ENCODE results near the gene GATA6.
"Not testable (repeated sequence)": the region's sequence is repeated elsewhere in the genome, so short reads cannot be mapped to it uniquely, and the experiment has no call there.

The GATA6 gene

GRCh38 chr18:22204996-22205395 lies 35.6 kb downstream of the GATA6 start:
- DNase-seq (ENCODE audit: low spot score): no peak

DNA sequence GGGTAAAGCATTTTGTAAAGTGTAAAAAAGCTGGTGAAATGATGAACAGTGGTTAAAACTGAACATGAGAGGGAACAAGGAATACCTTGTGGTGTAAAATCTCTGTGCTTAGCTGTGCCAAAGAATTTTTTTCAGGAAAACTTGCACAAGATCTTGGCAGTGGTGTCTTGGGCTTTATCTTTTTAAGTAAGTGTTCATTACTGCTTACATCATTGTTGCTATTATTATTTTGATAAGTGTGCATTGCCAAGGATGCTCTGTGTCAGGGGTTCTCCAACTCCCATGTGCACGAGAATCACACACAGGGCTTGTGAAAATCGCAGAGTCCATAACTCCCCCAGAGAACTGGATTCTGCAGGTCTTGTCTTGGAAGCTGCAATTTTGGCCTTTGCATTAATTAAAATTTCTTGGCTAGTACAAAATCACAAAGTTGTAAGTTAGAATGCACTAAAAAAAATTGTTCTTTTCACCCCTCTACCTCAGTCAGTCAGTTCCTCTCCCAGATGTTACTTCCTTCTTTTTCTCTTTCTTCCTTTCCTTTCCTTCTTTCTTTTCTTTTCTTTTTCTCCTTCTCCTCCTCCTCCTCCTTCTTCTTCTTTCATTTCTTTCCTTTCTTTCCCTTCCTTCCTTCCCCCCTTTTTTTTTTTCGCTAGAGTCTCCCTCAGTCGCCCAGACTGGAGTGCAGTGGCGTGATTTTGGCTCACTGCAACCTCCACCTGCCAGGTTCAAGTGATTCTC lies 37.8 kb downstream of the GATA6 start:
- no peak for DNase-seq (ENCODE audit: low spot score)

GRCh38 chr18:22210311-22210754 lies 40.9 kb downstream of the GATA6 start:
- DNase-seq (ENCODE audit: low spot score): peak; percentile 94

- DNase-seq (ENCODE audit: low spot score): no peak
Observed at GRCh38 chr18:22211657-22212056, 42.3 kb downstream of the GATA6 start.

GRCh38 chr18:22213333-22213973 lies 44.1 kb downstream of the GATA6 start:
- DNase-seq (ENCODE audit: low spot score): peak; percentile 91

GRCh38 chr18:22214731-22215528 lies 45.5 kb downstream of the GATA6 start:
- peak; percentile 58 for DNase-seq (ENCODE audit: low spot score)

DNA sequence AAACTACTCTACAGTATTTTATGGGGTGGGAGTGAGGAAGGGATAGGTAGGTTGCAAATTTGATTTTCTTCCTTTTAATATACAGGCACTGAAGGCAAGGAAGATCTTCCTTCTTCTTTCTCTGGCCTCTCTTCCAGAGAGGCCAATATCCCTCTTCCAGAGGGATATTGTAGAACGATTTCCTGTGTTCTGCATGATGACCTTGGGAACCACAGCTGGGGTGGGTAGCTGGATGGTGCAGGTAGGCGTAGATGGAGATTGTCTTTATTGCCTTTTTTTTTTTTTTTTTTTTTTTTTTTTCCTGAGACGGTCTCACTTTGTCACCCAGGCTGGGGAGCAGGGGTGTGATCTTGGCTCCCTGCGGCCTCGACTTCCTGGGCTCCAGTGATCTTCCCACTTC lies 49.4 kb downstream of the GATA6 start:
- DNase-seq (ENCODE audit: low spot score): no peak

GRCh38 chr18:22219568-22220355 lies 50.4 kb downstream of the GATA6 start:
- DNase-seq (ENCODE audit: low spot score): no peak

GRCh38 chr18:22220585-22220984 lies 51.2 kb downstream of the GATA6 start:
- DNase-seq (ENCODE audit: low spot score): not testable (repeated sequence)

- no peak for DNase-seq (ENCODE audit: low spot score)
Observed at GRCh38 chr18:22221350-22221749, 52.0 kb downstream of the GATA6 start.

- peak; percentile 96 for DNase-seq (ENCODE audit: low spot score)
Observed at GRCh38 chr18:22223254-22223964, 54.0 kb downstream of the GATA6 start.

DNA sequence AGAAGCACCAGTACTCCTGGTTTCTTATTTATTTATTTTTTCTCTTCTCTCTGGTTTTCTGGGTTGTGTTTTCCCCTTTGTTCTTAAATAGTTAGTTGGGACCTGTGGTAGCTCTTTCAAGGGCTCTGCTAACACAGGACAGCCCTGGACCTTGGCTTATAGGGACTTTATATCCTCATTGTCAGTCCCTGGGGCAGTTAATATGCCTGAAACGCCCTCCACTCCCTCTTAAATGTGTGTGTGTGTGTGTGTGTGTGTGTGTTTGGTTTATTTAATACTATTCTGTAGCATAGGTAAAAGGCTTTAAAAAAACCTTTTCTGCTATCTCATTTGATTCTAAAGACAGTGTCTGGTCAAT lies 54.6 kb downstream of the GATA6 start:
- no peak for DNase-seq (ENCODE audit: low spot score)

- DNase-seq (ENCODE audit: low spot score): no peak
Observed at GRCh38 chr18:22224339-22224738, 55.0 kb downstream of the GATA6 start.

- DNase-seq (ENCODE audit: low spot score): no peak
Observed at GRCh38 chr18:22226801-22227200, 57.4 kb downstream of the GATA6 start.

- DNase-seq (ENCODE audit: low spot score): peak; percentile 28
Observed at GRCh38 chr18:22228976-22229375, 59.6 kb downstream of the GATA6 start.

DNA sequence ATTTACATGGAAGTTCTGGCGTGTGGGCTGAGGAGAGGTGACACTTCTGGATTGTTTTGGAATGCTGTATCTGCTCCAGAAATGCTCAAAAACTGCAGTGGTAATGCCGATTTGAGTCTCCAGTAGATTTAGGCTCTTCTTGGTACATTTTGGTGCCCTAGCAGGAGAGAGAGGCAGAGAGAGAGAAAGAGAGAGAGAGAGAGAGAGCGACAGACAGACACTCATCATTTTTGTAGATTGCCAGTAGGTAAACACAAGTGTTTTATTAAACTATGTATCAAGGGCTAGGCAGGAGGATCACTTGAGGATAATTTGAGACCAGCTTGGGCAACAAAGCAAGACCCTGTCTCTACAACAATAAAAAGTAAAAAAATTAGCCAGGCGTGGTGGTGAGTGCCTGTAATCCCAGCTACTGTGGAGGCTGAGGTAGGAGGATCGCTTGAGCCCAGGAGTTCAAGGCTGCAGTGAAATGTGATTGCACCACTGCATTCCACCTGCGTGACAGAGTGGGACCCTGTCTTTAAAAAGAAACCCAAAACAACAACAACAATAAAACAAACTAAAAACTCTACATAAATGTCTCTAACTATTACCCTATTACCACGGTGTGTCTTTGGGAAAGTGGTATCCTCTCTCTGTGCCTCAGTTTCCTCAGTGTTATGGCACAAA lies 60.2 kb downstream of the GATA6 start:
- no peak for DNase-seq (ENCODE audit: low spot score)

DNA sequence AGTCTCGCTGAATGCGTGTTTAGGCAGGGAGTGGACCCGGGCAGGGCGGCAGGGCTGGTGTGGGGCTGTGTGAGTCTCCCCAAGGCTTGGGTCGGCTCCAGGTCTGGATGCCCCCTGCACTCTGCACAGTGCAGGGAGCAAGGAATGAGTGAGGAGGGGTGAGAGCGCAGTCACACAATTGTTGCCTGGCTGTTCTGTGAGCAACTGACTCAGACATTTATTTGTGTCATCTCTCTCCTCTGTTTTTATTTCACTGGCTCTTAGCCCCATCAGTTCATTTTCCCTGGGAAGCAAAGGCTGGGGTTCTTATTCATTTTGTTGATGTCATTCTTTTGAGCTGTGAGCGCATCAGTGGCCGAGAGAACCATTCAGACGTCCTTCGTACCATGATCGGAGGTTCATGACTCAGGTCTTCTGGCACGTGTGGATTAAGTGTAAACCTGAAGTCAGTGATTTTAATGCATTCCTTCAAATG lies 61.1 kb downstream of the GATA6 start:
- peak; percentile 87 for DNase-seq (ENCODE audit: low spot score)

DNA sequence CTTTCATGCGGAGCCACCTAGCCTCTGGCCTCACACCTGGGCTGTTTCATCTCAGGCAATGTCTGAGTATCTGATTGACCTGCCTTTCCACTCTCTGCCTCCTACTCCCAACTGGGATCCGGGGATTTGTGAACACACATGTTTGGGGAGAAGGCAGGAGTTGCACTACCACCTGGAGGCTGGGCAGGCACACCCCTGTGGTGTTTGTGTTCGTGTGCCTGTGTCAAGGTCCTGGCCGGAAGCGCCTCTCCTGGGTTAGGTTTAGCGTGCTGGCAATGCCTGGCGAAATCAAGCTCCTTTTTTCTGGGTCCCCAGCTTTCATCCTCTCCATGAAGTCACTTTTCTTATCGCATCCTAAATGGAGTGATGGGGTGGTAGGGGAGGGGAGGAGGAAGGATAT lies 63.9 kb downstream of the GATA6 start:
- DNase-seq (ENCODE audit: low spot score): no peak

GRCh38 chr18:22238036-22238435 lies 68.6 kb downstream of the GATA6 start:
- DNase-seq (ENCODE audit: low spot score): no peak

DNA sequence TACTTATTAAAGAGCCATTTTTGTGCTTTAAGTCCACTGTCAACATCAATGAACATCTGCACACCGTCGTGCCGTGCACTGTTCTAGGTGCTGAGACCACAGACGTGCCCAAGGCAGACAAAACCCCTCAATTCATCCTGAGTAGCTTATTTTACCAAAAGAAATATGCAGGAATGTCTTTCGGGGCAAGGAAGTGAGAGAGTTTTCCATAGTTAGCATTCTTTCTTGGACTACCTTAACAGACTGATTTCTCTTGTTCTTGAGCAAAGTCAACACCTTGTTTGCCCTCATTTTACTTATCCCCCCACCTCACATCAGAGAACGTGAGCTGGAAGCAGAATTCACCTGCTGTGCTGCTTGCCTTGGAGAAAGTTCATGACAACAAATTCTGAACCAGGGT lies 69.3 kb downstream of the GATA6 start:
- DNase-seq (ENCODE audit: low spot score): no peak

DNA sequence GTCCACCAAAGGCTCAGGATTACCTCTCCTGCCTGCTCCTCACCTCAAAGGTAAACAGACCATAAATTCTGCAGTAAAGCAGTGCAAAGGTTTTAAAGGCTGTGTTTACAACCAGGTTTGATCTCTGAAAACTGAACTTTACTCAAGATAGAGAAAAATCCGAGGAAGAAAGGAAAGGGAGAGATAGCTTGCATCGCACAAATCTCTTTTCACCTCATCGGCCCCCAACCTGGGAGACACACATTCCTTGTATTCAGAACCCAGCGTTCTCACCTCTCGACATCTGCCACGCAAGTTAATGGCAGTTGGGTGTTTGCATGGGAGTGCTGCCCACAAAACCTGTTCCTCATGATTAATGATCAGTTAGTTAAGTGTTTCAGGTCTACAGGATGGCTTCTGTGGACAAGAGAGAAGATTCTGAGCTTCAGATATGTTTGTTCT lies 72.6 kb downstream of the GATA6 start:
- no peak for DNase-seq (ENCODE audit: low spot score)
